Neural cell (in vitro differentiated cells): ENCODE data around the gene ADAMTS2. TPM values are rescaled to one million over a fixed set of nuclear protein-coding genes. Genes with fewer than 3 reads are reported as not detected.

ENCODE experiments used
- H2AFZ ChIP-seq: fragments of 200-600, 300-800 bp; sonication (generic), shearing (Covaris generic); 2 replicates; pipeline ENCODE4 v1.6.0; 2014; ENCODE audit warnings: low read depth, mild to moderate bottlenecking, antibody characterized with exemption, low read length, moderate library complexity
- H3F3A ChIP-seq: fragments of 200-600 bp; shearing (Covaris generic); 2 replicates; pipeline ENCODE4 v1.6.1; 2016; ENCODE audit warnings: mild to moderate bottlenecking, moderate library complexity, mixed read lengths, antibody characterized with exemption, low read length; ENCODE audit not compliant: insufficient read depth, poor library complexity, severe bottlenecking
- H3K27ac ChIP-seq: fragments of 200-600, 300-800 bp; sonication (generic), shearing (Covaris generic); 2 replicates; pipeline ENCODE4 v1.5.1; 2014; ENCODE audit warnings: mild to moderate bottlenecking, low read length, moderate library complexity
- H3K27me3 ChIP-seq: fragments of 300-800, 200-600 bp; sonication (generic), shearing (Covaris generic); 2 replicates; pipeline ENCODE4 v1.6.0; 2014; ENCODE audit warnings: mild to moderate bottlenecking, low read depth, low read length, moderate library complexity; ENCODE audit not compliant: insufficient read depth
- H3K36me3 ChIP-seq: fragments of 300-800, 200-600 bp; sonication (generic), shearing (Covaris generic); 2 replicates; pipeline ENCODE4 v1.5.1; 2014; ENCODE audit warnings: mild to moderate bottlenecking, antibody characterized with exemption, low read length, moderate library complexity; ENCODE audit not compliant: insufficient read depth
- H3K4me2 ChIP-seq: fragments of 300-800, 200-600 bp; sonication (generic), shearing (Covaris generic); 2 replicates; pipeline ENCODE4 v1.6.0; 2014; ENCODE audit warnings: mild to moderate bottlenecking, low read length
- H3K4me3 ChIP-seq: fragments of 300-800, 200-600 bp; sonication (generic), shearing (Covaris generic); 2 replicates; pipeline ENCODE4 v1.5.1; 2014; ENCODE audit warnings: mild to moderate bottlenecking, low read length, moderate library complexity
- H3K79me2 ChIP-seq: fragments of 200-600 bp; shearing (Covaris generic); replicated peaks from 2 replicates; pipeline ENCODE4 v1.6.0; 2014; ENCODE audit warnings: mild to moderate bottlenecking, low read length, moderate library complexity; ENCODE audit not compliant: insufficient read depth
- H3K9ac ChIP-seq: fragments of 300-800, 200-600 bp; sonication (generic), shearing (Covaris generic); 2 replicates; pipeline ENCODE4 v1.6.1; 2016; ENCODE audit warnings: mild to moderate bottlenecking, low read length, mixed read lengths
- H3K9me2 ChIP-seq: fragments of 200-600 bp; shearing (Covaris generic); 2 replicates; pipeline ENCODE4 v1.6.1; 2016; ENCODE audit warnings: mild to moderate bottlenecking, low read length, mixed read lengths; ENCODE audit not compliant: insufficient read depth
- H3K9me3 ChIP-seq: fragments of 200-600, 300-800 bp; sonication (generic), shearing (Covaris generic); 2 replicates; pipeline ENCODE4 v1.6.1; 2016; ENCODE audit warnings: mild to moderate bottlenecking, mixed run types, low read length, moderate library complexity, mixed read lengths
- H4K20me1 ChIP-seq: fragments of 200-600 bp; shearing (Covaris generic); 2 replicates; pipeline ENCODE4 v1.6.1; 2016; ENCODE audit warnings: mild to moderate bottlenecking, mixed run types; ENCODE audit not compliant: insufficient read depth
- CTCF ChIP-seq: fragments of 450-650 bp; IDR thresholded peaks from 2 replicates; pipeline ENCODE4 v1.5.1; 2014; ENCODE audit warnings: antibody characterized with exemption, mild to moderate bottlenecking, moderate library complexity; ENCODE audit not compliant: poor library complexity, severe bottlenecking
- EP300 ChIP-seq: fragments of 450-650 bp; conservative IDR thresholded peaks from 2 replicates; pipeline ENCODE4 v1.6.1; 2014; ENCODE audit warnings: antibody characterized with exemption, mild to moderate bottlenecking, moderate library complexity; ENCODE audit not compliant: poor library complexity, severe bottlenecking
- EZH2 ChIP-seq: fragments of 200-600, 300-800 bp; shearing (Covaris generic), sonication (generic); IDR thresholded peaks from 2 replicates; pipeline ENCODE4 v1.6.1; 2014; ENCODE audit warnings: antibody characterized with exemption, low read length, borderline replicate concordance, mild to moderate bottlenecking; ENCODE audit not compliant: insufficient read depth, poor library complexity, severe bottlenecking
- MXI1 ChIP-seq: fragments of 450-650 bp; conservative IDR thresholded peaks from 2 replicates; pipeline ENCODE4 v1.6.1; 2014; ENCODE audit warnings: antibody characterized with exemption, mild to moderate bottlenecking; ENCODE audit not compliant: poor library complexity, severe bottlenecking
- POLR2AphosphoS5 ChIP-seq: IDR thresholded peaks from 2 replicates; pipeline ENCODE4 v1.6.1; 2012
- RAD21 ChIP-seq: fragments of 450-650 bp; conservative IDR thresholded peaks from 2 replicates; pipeline ENCODE4 v1.6.1; 2014; ENCODE audit warnings: antibody characterized with exemption, mild to moderate bottlenecking, moderate library complexity
- SMC3 ChIP-seq: fragments of 450-650 bp; conservative IDR thresholded peaks from 2 replicates; pipeline ENCODE4 v1.6.1; 2014; ENCODE audit warnings: antibody characterized with exemption, mild to moderate bottlenecking, moderate library complexity; ENCODE audit not compliant: poor library complexity
- TAF1 ChIP-seq: IDR thresholded peaks from 2 replicates; pipeline ENCODE4 v1.6.1; 2012; ENCODE audit warnings: low read depth
- polyA plus RNA-seq: library from polyadenylated mRNA; depleted of rRNA; stranded (reverse); fragments of >200 nt; gene quantifications from 2 replicates; pipeline ENCODE4 v1.2.3, GENCODE V29; 2014
- TF ChIP-seq, protein P1 (sequence below): IDR thresholded peaks from 2 replicates; pipeline ENCODE4 v1.6.1; 2012; ENCODE audit warnings: borderline replicate concordance

ADAMTS2 gene
- polyA plus RNA-seq, 1 donor from 2014 or later: 0.61 TPM

DNA sequence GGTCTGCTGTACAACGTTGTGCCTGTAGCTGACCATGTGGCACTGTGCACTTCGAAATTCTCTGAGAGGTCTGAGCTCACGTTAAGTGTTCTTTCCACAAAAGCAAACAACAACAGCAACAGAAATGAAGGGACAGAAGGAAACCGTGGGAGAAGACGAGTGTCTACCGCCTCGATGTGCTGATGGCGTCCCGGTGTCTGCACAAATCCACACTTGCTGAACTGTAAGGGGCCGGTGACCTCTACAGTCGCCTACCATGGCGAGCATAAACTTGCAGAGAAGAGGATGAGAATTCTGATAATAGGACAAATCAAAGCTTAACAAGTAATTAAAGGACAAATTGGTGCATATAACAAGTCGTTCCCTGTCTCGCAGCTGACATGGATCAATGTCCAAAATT, 114.0 kb downstream of the ADAMTS2 start:
- Histone ChIP-seq H4K20me1 (no peaks in the 10 kb centered on the region), H3K79me2 (no peaks in the 10 kb centered on the region), H3K4me2 (no peak overlapping the region), H2AFZ (no peak overlapping the region), H3K9me2 (no peaks in the 10 kb centered on the region), H3K4me3 (no peak overlapping the region), H3K36me3 (no peaks in the 10 kb centered on the region), H3K9ac (no peak overlapping the region), H3F3A (no peaks in the 10 kb centered on the region), H3K27ac (no peak overlapping the region), H3K9me3 (no peaks in the 10 kb centered on the region), H3K27me3 (no peaks in the 10 kb centered on the region)
- no peak for TF ChIP-seq SMC3
- TF ChIP-seq CTCF: no peak
- TF ChIP-seq, protein P1, sequence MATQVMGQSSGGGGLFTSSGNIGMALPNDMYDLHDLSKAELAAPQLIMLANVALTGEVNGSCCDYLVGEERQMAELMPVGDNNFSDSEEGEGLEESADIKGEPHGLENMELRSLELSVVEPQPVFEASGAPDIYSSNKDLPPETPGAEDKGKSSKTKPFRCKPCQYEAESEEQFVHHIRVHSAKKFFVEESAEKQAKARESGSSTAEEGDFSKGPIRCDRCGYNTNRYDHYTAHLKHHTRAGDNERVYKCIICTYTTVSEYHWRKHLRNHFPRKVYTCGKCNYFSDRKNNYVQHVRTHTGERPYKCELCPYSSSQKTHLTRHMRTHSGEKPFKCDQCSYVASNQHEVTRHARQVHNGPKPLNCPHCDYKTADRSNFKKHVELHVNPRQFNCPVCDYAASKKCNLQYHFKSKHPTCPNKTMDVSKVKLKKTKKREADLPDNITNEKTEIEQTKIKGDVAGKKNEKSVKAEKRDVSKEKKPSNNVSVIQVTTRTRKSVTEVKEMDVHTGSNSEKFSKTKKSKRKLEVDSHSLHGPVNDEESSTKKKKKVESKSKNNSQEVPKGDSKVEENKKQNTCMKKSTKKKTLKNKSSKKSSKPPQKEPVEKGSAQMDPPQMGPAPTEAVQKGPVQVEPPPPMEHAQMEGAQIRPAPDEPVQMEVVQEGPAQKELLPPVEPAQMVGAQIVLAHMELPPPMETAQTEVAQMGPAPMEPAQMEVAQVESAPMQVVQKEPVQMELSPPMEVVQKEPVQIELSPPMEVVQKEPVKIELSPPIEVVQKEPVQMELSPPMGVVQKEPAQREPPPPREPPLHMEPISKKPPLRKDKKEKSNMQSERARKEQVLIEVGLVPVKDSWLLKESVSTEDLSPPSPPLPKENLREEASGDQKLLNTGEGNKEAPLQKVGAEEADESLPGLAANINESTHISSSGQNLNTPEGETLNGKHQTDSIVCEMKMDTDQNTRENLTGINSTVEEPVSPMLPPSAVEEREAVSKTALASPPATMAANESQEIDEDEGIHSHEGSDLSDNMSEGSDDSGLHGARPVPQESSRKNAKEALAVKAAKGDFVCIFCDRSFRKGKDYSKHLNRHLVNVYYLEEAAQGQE: no peak
- no peak for TF ChIP-seq TAF1
- no peak for TF ChIP-seq POLR2AphosphoS5
- TF ChIP-seq MXI1: no peak
- no peak for TF ChIP-seq EZH2
- TF ChIP-seq EP300: no peak
- TF ChIP-seq RAD21: no peak

DNA sequence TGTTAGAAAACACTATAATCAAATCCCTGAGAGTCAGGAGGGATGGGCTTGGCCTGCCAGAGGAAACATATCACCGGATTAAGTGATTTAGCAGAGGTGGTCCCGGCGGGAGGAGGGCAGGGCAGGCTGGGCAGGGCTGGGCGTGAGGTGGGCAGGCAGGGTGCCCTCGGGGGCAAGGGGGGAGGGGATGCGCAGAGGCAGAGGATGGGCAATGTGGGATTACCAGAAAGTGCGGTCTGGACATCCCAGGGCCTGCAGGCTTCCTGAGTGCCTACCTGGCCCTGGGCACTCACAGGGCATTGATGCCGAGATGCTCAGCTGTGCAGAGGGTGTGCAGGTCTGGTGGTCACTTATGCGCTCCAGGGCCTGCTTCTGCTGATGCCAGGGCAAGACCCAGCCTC, 115.2 kb downstream of the ADAMTS2 start:
- no peak overlapping the region for H2AFZ ChIP-seq
- H3F3A ChIP-seq: no peaks in the 10 kb centered on the region
- no peak overlapping the region for H3K27ac ChIP-seq
- no peaks in the 10 kb centered on the region for H4K20me1 ChIP-seq
- H3K4me2 ChIP-seq: no peak overlapping the region
- H3K79me2 ChIP-seq: no peaks in the 10 kb centered on the region
- no peaks in the 10 kb centered on the region for H3K9me2 ChIP-seq
- no peaks in the 10 kb centered on the region for H3K36me3 ChIP-seq
- no peaks in the 10 kb centered on the region for H3K9me3 ChIP-seq
- H3K4me3 ChIP-seq: no peak overlapping the region
- TF ChIP-seq TAF1 (no peak), SMC3 (no peak), EP300 (no peak), POLR2AphosphoS5 (no peak), EZH2 (no peak), CTCF (no peak), MXI1 (no peak), RAD21 (no peak)
- TF ChIP-seq, protein P1: no peak
- H3K9ac ChIP-seq: no peak overlapping the region
- no peaks in the 10 kb centered on the region for H3K27me3 ChIP-seq
